ENCODE data around the gene PQBP1. TPM values are rescaled to one million over a fixed set of nuclear protein-coding genes. Genes with fewer than 3 reads are reported as not detected.

The PQBP1 gene
- total and polyA plus RNA-seq, 4 donors, result 22.0 to 44.3 (median 37.3) TPM

DNA sequence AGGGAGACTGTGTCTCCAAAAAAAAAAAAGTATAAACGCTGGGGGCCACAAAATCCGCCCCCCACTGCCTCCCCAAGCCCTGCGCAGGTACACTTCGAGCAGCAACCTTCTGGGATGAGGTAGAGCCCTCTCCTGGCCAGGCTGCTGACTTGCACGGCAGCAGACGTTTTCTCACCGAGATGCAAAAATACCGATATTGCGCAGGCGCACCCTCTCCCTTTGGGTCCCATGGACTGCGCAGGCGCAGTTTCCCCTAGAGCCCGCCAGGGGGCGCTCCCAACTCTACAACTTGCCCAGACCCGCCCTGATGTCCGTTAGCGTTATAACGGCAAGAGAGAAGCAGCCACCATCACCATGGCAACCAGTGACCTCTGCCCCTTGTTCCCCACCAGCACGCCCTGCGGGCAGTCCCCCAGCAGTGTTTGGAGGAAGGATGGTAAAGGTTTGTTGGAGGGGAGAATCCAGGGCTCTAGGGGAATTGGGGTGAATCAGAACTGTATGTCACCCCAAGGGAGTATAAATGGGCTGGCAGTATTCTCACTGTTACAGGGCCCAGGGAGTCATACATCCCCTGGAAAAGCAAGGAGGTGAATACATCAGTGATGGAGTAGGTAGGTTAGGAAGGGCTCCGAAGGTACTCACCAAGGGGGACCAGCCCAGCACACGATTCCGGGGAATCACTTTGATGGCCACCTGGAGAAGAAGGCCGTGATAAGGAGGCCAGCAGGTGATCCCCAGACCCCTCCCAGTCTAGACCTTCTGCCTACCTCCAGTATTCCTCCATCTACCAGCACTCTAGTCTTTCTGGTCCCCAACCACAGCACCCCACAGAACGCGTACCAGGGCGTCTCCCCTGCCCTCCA is 19.6 kb downstream of the PQBP1 start:
- TF ChIP-seq RAD21 (IDR thresholded peaks at IDR 0.05), result peak; percentile 73 to 81
- TF ChIP-seq YY1 (IDR thresholded peaks at IDR 0.05), result peak; percentile 15
- no peak for TF ChIP-seq HNF4G (IDR thresholded peaks at IDR 0.05)
- TF ChIP-seq HNF4A (conservative IDR thresholded peaks at IDR 0.05), result peak in 1 of 2 donors; percentile 27
- no peak for TF ChIP-seq JUND (IDR thresholded peaks at IDR 0.05)
- no peak for TF ChIP-seq RXRA (IDR thresholded peaks at IDR 0.05)
- TF ChIP-seq EGR1 (IDR thresholded peaks at IDR 0.05; ENCODE audit: low read depth in 2 of 2), result no peak
- no peak for TF ChIP-seq FOXA2 (IDR thresholded peaks at IDR 0.05)
- TF ChIP-seq NR2F2 (IDR thresholded peaks at IDR 0.05), result peak; percentile 85
- TF ChIP-seq, protein P1, sequence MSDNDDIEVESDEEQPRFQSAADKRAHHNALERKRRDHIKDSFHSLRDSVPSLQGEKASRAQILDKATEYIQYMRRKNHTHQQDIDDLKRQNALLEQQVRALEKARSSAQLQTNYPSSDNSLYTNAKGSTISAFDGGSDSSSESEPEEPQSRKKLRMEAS (IDR thresholded peaks at IDR 0.05), result no peak
- TF ChIP-seq, protein P2, sequence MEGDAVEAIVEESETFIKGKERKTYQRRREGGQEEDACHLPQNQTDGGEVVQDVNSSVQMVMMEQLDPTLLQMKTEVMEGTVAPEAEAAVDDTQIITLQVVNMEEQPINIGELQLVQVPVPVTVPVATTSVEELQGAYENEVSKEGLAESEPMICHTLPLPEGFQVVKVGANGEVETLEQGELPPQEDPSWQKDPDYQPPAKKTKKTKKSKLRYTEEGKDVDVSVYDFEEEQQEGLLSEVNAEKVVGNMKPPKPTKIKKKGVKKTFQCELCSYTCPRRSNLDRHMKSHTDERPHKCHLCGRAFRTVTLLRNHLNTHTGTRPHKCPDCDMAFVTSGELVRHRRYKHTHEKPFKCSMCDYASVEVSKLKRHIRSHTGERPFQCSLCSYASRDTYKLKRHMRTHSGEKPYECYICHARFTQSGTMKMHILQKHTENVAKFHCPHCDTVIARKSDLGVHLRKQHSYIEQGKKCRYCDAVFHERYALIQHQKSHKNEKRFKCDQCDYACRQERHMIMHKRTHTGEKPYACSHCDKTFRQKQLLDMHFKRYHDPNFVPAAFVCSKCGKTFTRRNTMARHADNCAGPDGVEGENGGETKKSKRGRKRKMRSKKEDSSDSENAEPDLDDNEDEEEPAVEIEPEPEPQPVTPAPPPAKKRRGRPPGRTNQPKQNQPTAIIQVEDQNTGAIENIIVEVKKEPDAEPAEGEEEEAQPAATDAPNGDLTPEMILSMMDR (IDR thresholded peaks at IDR 0.05; ENCODE audit: low read depth, low read length, missing input control), result peak; percentile 96
- no peak for TF ChIP-seq FOXA1 (IDR thresholded peaks at IDR 0.05)
- 20% methylated on average over 27 of the region's 27 CpGs for whole genome bisulfite sequencing
- H3K4me1 ChIP-seq (ENCODE audit: control insufficient read depth in 4 of 4, insufficient read depth in 4 of 4, low read length in 3 of 4), result peaks cover 5 to 39% (median 10%) of the 10 kb centered on the region in 4 donors
- H3K27ac ChIP-seq (ENCODE audit: low read depth in 1 of 2, low read length in 2 of 2), result peak overlapping the region in 1 of 2 donors; percentile 36
- H3K27me3 ChIP-seq (ENCODE audit: control insufficient read depth in 4 of 4, insufficient read depth in 4 of 4, low read length in 3 of 4), result peaks cover 0 to 2% (median 0%) of the 10 kb centered on the region in 4 donors
- peak; percentile 87 for DNase-seq (ENCODE audit: low spot score)
- peaks cover 0 to 3% (median under 1%) of the 10 kb centered on the region in 4 donors for H3K36me3 ChIP-seq (ENCODE audit: control insufficient read depth in 4 of 4, insufficient read depth in 3 of 4, low read depth in 1 of 4, low read length in 3 of 4)
- H3K4me3 ChIP-seq (ENCODE audit: low read depth in 1 of 3, low read length in 3 of 3), result peak overlapping the region in 2 of 3 donors; percentile 26 to 54
- no peaks in the 10 kb centered on the region for H3K9me3 ChIP-seq (ENCODE audit: control insufficient read depth in 4 of 4, low read length in 3 of 4)
- peak overlapping the region; percentile 27 to 67 for H3K9ac ChIP-seq (ENCODE audit: low read depth in 1 of 2, low read length in 2 of 2)

DNA sequence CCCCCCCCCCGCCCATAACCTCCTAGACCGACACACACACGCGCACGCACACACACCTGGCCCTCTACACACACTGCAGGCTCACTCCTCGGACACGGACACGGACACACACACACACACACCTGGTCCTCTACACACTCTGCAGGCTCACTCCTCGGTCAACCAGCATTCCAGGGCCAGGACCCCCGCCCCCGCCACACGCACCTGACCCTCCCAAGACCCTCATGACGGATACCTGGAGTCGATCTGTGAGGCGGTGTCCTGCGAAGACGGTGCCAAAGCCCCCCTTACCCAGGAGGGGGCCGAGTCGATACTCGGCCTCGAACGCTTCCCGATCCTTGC is 20.5 kb downstream of the PQBP1 start:
- H3K4me1 ChIP-seq (ENCODE audit: control insufficient read depth in 4 of 4, insufficient read depth in 4 of 4, low read length in 3 of 4), result peaks cover 0 to 36% (median 9%) of the 10 kb centered on the region in 4 donors
- WGBS, result 5% methylated on average over 23 of the region's 23 CpGs
- peak overlapping the region; percentile 14 to 60 (median 54) for H3K4me3 ChIP-seq (ENCODE audit: low read depth in 1 of 3, low read length in 3 of 3)

DNA sequence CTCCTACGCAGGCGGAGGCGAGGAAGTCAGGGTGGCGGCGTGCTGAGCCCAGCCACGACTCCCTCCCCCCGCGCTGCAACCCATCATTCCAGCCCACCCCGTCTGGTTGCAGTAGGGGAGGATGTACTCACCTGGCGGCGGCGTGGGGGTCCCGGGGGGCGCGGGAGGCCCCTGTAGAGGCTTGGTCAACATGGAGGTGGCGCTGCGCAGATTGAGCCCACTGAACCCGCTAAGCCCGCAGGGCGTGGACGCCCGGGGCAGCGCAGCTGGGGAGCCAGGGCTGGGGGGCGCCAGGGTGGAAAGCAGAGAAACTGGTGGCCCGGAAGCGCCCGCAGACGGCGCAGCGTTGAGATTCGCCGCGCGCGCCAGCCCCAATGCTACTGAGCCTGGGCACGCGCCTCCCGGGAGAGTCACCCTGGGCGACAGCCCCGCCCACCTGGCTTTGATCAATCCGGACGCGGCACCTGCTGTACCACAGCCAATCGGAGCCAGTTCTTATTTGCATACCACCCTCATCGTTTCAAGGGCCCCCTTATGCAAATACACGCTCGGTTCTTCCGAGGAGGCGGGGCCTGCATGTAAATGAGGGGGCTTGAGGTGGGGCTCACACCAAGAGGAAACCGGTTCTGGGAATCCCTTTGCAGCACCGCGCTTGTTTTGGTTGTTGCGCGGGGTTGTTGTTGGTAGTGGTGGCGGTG is 21.1 kb downstream of the PQBP1 start, which contains the start of gene PIM2:
Gene PIM2, minus strand, starts transcription at position 382 of the 698 bp plus-strand sequence. Its CDS starts 190 bp downstream, at position 192.
- peak; percentile 88 for DNase-seq (ENCODE audit: low spot score)
- peak within 1 kb of the TSS; percentile 26 to 60 (median 54) for H3K4me3 ChIP-seq (ENCODE audit: low read depth in 1 of 3, low read length in 3 of 3)
- peaks cover 0 to 14% (median 2%) of the 10 kb centered on the region in 4 donors for H3K36me3 ChIP-seq (ENCODE audit: control insufficient read depth in 4 of 4, insufficient read depth in 3 of 4, low read depth in 1 of 4, low read length in 3 of 4)
- WGBS, result under 1% methylated on average over 55 of the region's 55 CpGs
- H3K9ac ChIP-seq (ENCODE audit: low read depth in 1 of 2, low read length in 2 of 2), result peak within 1 kb of the TSS; percentile 59 to 67
- no peaks in the 10 kb centered on the region for H3K9me3 ChIP-seq (ENCODE audit: control insufficient read depth in 4 of 4, low read length in 3 of 4)
- H3K27me3 ChIP-seq (ENCODE audit: control insufficient read depth in 4 of 4, insufficient read depth in 4 of 4, low read length in 3 of 4), result peaks cover 0 to 2% (median 0%) of the 10 kb centered on the region in 4 donors
- peak within 1 kb of the TSS; percentile 80 to 88 for H3K27ac ChIP-seq (ENCODE audit: low read depth in 1 of 2, low read length in 2 of 2)
- peaks cover 0 to 36% (median 9%) of the 10 kb centered on the region in 4 donors for H3K4me1 ChIP-seq (ENCODE audit: control insufficient read depth in 4 of 4, insufficient read depth in 4 of 4, low read length in 3 of 4)
- TF ChIP-seq, protein P3, sequence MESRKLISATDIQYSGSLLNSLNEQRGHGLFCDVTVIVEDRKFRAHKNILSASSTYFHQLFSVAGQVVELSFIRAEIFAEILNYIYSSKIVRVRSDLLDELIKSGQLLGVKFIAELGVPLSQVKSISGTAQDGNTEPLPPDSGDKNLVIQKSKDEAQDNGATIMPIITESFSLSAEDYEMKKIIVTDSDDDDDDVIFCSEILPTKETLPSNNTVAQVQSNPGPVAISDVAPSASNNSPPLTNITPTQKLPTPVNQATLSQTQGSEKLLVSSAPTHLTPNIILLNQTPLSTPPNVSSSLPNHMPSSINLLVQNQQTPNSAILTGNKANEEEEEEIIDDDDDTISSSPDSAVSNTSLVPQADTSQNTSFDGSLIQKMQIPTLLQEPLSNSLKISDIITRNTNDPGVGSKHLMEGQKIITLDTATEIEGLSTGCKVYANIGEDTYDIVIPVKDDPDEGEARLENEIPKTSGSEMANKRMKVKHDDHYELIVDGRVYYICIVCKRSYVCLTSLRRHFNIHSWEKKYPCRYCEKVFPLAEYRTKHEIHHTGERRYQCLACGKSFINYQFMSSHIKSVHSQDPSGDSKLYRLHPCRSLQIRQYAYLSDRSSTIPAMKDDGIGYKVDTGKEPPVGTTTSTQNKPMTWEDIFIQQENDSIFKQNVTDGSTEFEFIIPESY (IDR thresholded peaks at IDR 0.05), result no peak
- TF ChIP-seq FOXA1 (IDR thresholded peaks at IDR 0.05) (no peak), SP1 (IDR thresholded peaks at IDR 0.05) (peak; percentile 51), GABPA (IDR thresholded peaks at IDR 0.05 in 1 of 2, conservative IDR thresholded peaks at IDR 0.05 in 1 of 2) (no peak), TAF1 (conservative IDR thresholded peaks at IDR 0.05) (peak; percentile 82), FOXA2 (IDR thresholded peaks at IDR 0.05) (no peak)
- TF ChIP-seq, protein P2 (IDR thresholded peaks at IDR 0.05; ENCODE audit: low read depth, low read length, missing input control), result no peak
- TF ChIP-seq, protein P1 (IDR thresholded peaks at IDR 0.05), result peak; percentile 54

More for the DNA sequence above, 20.5 kb downstream of the PQBP1 start:
- no peak for TF ChIP-seq FOXA2 (IDR thresholded peaks at IDR 0.05)
- no peak for TF ChIP-seq YY1 (IDR thresholded peaks at IDR 0.05)
- no peak for TF ChIP-seq HNF4A (conservative IDR thresholded peaks at IDR 0.05)
- TF ChIP-seq GABPA (IDR thresholded peaks at IDR 0.05 in 1 of 2, conservative IDR thresholded peaks at IDR 0.05 in 1 of 2), result no peak
- TF ChIP-seq HNF4G (IDR thresholded peaks at IDR 0.05), result no peak
- peak overlapping the region in 1 of 2 donors; percentile 59 for H3K9ac ChIP-seq (ENCODE audit: low read depth in 1 of 2, low read length in 2 of 2)
- peak overlapping the region; percentile 80 to 88 for H3K27ac ChIP-seq (ENCODE audit: low read depth in 1 of 2, low read length in 2 of 2)
- H3K27me3 ChIP-seq (ENCODE audit: control insufficient read depth in 4 of 4, insufficient read depth in 4 of 4, low read length in 3 of 4), result peaks cover 0 to 2% (median 0%) of the 10 kb centered on the region in 4 donors
- H3K36me3 ChIP-seq (ENCODE audit: control insufficient read depth in 4 of 4, insufficient read depth in 3 of 4, low read depth in 1 of 4, low read length in 3 of 4), result peaks cover 0 to 10% (median under 1%) of the 10 kb centered on the region in 4 donors
- no peak for DNase-seq (ENCODE audit: low spot score)
- H3K9me3 ChIP-seq (ENCODE audit: control insufficient read depth in 4 of 4, low read length in 3 of 4), result no peaks in the 10 kb centered on the region

Measured in liver (tissue), 9 donors.